HG02884 (cell line): ENCODE measurements around the gene CFDP1.
"Not testable (repeated sequence)": the region's sequence is repeated elsewhere in the genome, so short reads cannot be mapped to it uniquely, and the experiment has no call there.

Source experiments
- ATAC-seq: cut with Tn5 transposase; IDR thresholded peaks from one replicate; pipeline ENCODE4 v1.9.1; 2021; ENCODE audit warnings: mild to moderate bottlenecking, moderate library complexity; ENCODE audit not compliant: unreplicated experiment

Gene CFDP1

DNA sequence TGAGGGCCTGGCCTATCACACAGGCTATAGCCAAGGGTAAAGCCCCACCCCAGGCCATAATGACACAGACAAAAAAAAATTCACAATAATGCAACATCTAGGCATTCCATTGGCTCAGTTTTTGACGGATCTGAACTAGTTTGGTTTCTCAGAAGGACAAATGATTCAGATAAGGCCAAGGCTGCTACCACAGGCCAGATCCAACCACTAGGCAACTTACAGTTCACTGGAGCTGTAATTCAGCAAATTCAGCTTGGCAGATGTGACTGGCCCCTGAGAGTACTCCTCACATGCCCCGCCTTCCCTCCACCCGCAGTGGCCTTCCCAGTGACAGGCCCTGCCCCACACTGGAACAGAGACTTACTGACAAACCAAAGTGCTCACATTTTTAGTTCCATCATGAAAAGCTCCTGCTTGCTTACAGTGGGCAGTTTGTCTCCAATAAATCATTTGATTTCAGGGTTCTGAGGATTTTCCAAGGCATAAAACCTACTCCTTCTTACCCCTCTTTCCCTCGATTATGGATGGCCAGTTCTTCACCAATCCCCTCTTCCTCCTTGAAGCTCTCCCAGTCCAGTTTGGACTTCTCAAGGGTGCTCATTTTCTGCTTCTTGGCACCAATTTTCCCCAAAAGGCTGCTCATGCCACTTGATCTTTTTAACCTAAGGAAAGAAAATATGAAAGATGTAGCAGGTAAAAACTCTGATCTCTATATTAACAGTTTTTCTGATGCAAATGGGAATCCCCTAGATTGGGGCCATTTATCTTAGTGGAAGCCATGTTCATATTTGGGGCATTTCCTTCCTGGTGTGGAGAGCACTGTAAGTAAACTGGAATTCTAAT, 128.6 kb downstream of the CFDP1 start:
- ATAC-seq = no peak

DNA sequence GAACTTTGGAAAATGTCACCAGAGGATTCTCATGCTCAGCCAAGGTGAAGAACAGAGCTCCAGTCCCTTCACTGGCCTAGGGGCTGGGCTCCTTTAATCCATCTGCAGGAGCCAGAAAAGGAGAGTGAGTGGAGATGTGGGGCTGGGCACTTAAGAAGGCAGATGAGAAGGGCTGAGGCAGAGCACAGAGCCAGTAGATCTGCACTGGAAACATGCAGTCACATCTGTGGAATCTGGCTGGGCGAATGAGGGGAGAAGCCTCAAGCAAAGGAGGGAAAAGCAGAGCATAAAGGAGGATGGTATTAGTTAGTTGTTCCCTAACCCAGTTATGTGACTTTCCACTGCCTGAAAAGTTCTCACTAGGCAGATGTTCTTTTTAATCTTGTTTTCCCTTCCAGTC, 131.5 kb downstream of the CFDP1 start:
- no peak for ATAC-seq

DNA sequence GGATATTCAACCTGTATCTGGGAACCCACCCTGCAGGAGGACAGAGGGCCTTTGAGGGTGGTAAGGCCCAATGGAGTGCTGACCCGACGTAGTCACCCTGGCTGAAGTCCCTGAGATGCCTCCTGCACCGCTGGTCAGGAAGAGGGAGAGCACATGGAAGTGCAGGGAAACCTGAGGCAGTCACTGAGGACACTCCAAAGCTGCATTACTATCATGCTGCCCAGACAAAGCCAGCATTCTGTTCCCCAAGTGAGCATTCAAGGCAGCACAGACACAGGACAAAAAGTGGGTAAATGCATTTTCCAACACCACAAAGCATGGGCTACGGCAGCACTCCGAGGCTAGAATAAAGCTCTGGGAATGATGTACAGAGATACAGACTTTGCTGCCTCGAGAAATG, 135.0 kb downstream of the CFDP1 start:
- ATAC-seq = no peak

DNA sequence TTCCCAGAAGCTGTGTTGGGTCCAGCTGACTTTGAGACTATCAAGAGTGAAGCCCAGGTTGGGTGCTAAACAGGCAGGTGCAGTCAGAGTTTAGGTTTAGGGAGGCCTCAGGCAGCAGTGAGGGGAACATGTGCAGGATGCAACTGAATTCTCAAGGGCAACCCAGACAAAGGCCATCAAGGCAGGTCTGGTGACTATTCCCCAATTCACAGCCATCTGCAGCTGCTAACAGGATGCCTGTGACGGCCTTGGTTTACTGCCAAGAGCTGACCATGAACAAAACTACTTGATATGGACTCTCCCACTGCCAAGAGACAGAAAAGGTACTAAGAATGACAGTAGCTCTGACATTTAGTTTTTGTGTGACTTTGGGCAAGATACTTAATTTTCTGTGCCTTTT, 136.7 kb downstream of the CFDP1 start:
- no peak for ATAC-seq

DNA sequence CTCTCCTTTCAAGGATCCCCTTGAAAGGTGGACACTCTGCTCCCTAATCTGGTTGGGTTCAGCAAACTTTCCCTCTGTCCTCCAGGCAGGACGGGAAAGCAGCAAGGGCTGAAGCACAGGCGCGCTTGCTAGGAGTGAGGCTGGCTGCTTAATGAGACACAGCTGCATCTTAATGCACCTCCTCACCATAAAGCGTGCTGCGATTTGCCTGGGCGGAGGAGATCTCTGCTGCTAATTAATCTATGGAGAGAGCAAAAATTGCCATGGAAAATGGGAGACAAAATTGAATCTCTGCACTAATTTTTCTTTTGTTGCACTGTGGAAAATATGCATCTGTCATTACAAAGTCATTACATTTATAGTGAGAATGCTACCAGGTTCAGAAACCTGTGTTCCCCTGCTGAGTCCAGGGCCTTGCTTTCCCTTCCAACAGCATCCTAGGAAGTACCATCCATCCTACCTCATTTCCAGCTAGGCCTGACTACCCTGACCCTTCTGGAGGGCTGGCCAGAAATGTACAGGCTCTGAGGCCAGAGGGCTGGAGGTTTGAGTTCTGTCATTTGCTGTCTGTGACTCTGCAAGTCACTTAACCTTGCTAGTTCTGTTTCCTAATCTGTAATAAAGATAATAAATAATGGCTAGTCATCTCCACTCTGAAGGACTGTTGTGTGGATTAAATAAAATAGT, 138.4 kb downstream of the CFDP1 start:
- no peak for ATAC-seq

DNA sequence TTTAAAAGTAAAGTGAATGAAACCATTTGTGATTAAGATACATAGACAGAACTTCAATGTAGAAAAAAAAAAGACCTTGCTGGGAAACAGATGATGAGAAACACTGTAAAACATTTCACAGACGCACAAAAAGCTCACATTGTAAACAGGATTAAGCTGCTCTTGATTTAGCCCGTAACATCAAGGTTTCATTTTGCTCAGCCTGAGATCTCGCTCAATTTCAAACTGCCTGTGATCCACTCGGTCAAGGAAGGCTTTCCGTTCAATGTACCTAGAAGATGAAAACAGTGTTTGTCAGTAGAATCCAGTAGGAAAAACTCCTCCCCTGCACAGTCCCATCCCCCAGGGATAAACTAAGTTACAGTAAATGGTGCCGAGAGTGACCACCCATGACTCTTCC, 139.5 kb downstream of the CFDP1 start:
- ATAC-seq = no peak

DNA sequence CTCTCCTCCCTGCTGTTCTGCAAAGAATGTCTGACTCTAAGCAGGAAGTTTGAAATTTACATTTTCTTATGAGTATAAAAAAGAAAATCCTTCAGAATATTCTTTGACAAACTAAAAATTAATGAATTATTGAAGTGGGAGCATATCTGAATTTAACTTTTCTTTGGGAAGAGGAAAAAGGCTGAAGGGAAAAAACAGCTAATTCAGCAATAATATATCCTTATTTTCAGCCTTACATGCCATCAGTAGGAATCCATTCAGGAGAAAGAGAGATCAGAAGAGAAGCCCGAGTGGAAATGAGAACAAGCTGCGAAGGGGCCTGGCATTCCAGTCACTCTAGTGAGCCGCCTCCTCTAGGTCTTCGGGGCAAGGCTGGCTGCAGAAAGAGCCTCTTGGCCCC, 140.1 kb downstream of the CFDP1 start:
- no peak for ATAC-seq

DNA sequence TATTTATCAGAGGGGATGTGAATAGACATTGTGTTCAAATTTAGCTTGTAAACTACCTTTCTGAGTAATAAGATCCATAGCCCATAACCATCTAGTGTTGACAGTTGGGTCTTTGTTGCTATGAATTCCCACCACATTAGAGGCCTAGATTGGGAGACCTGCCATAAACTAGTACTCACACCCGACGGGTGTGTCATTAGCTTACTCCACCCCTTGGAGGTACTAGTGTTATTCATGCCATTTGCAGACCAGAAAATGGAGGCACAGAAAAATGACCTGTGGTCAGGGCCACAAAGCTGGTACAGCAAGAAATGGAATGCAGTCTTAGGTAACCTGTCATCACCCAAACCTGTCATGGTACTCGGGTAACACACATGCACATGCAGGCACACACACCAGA, 140.6 kb downstream of the CFDP1 start:
- ATAC-seq = no peak

DNA sequence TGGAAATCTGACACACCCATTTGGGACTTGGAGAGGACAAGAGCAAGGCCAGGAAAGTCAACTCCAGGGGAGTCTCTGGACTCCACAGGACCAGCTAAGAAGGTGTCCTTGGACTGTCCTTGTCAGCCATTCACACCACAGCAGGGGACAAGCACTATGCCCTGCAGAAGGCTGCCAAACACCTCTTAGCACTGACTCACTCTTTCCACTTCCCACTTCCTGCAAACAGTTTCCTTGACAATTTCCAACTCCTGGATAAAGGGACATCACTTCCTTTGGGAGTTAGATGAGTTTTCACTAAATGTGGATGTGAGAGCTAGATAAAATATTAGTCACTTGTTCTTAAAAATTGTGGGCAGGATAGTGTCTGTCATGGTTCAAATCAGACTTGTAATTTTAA, 144.1 kb downstream of the CFDP1 start:
- ATAC-seq = no peak

DNA sequence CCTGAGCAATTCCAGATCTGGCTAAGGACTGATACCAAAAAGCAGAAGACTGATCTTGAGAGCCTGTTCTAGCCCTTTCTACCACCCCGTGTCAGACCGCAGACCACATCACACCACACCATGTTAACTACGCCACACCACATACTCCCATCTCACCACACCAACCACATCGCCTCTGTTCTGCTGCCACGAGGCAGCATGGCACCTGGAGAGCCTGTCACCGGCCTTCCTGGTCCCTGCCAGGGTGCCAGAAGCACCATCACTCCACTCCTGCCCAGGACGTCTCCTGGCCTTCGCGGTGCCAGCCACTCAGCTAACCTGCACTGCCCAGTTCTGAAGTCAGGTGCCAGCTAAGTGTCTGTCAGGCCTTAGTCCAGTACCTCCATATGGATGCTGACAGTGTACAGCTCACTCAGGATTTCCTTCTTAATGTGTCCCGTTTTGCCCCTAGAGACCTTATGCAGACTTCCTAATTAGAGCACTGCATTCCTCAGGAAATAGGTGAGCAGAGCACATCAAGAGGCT, 144.6 kb downstream of the CFDP1 start:
- no peak for ATAC-seq

DNA sequence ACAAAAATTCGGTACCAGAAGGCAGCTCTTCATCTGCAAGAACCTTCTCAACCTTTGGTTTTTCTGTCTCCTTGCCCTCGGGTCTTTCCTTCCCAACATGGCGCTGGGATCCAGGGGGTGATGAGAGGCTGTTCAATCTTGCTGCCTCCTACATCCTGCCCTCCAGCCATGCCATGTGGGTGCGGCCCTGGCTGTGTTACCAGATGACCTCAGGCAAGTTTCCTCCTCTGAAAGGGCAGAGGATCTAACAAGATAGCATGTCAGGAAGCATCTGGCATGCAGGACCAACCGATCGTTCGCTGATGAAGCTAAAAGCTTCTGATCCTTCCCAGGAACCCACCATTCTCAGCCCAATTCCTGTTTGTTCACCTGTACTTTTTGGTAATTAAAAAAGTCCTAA, 145.1 kb downstream of the CFDP1 start:
- no peak for ATAC-seq

DNA sequence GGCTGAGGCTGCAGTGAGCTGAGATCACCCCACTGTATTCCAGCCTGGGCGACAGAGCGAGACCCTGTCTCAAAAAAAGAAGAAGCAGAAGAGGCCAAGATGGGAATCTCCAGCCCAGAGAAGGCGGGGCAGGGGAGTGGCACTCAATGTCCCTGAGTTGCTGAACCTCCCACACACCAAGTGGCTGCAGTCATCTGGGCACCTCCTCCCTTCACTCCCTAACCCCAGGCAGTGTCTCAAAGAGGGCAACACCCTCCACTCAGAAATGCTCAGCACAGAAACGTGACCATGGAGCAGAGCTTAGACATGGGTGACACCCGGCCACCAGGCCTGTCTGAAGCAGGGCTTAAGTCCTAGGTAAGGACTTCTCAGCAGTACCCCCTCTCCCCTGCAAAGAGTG, 145.6 kb downstream of the CFDP1 start:
- ATAC-seq = no peak

DNA sequence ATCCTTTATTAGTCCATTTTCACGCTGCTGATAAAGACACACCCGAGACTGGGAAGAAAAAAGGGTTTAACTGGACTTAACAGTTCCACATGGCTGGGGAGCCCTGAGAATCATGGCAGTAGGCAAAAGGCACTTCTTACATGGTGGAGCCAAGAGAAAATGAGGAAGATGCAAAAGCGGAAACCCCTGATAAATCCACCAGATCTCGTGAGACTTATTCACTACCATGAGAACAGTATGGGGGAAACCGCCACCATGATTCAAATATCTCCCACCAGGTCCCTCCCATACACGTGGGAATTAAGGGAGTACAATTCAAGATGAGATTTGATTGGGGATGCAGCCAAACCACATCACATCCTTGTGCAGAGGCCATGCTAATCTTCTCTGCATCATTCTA, 146.9 kb downstream of the CFDP1 start:
- ATAC-seq = no peak

DNA sequence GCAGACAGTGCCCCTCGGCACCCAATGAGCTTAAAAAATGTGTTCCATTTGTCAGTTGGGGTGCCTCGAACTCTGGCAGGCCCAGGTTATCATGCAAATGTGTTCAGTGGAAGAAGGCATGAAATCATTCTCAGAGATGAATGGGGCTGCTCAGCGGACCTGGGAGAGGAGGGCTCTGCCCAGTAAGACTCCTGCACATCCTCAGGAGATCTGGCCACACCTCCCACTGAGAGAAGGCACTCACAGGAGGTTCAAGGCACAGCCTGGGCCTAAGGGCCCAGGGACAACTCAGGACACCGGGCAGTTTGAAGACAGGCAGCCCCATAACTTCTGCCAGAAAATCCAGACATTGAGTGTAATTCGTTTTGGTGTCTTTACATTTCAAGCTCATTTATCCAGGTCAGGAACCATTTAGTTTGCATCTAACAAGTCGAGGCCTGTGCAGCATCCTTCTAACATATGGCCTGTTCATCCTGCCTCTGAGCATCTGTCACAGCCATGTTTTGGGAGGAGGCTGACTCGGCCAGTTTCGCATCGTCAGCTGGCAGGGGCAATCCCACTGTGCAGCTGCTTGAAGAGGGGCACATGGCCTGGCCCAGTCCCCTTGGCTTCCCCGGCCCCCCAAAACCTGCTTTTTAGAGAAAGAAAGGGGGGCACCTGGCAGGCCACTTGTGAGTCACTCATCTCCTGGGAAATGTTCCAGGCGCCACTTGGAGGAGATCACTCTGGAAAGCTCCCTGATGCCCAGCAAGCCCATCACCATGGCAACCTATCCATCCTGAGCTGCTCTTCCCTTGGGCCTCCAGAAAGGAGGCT, 150.6 kb downstream of the CFDP1 start:
- ATAC-seq = no peak

DNA sequence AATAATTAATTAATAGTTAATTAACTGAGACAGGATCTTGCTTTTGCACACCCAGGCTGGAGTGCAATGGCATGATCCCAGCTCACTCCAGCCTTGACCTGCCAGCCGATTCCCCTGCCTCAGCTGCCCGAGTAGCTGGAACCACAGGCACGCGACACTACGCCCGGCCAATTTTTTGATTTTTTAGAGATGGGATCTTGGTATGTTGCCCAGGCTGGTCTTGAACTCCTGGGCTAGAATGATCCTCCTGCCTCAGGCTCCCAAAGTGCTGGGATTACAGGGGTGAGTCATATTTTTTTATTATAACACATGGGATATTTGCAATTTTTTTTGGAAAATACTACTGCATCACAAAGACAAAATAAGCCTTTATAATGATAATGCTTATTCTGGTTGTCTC, 151.5 kb downstream of the CFDP1 start:
- ATAC-seq = no peak

DNA sequence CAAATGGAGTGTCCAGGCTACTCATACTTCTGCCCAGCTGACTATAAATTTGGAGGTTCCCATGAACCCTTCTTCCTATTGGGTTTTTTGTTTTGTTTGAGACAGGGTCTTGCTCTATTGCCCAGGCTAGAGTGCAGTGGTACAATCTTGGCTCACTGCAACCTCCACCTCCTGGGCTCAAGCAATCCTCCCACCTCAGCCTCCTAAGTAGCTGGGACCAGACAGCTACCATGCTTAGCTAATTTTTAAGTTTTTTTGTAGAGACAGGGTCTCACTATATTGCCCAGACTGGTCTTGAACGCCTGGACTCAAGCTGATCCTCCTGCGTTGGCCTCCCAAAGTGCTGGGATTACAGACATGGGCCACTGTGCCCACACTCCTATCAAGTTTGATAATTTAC, 152.3 kb downstream of the CFDP1 start:
- not testable (repeated sequence) for ATAC-seq

DNA sequence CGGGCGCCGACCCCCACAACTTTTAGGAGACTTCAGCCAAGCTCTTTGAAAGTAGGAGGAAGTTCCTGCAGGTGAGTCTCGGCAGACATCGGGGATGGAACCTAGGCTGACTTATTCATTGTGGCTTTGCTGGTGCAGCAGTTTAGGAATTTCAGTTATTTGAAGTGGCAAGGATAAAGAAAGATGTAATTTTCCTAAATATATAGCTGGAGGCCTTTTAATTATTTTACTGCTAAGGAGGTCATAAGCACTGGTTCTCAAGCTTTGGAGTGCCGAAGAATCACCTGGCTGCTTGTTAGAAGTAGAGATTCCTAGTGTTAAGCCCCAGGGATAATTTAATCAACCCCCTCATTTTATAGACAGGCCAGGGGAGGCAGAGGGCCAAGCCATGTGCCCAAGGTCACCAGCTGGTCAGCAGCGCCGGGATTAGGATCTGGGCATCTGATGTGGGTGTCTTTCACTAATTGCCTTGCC, 152.9 kb downstream of the CFDP1 start:
- ATAC-seq = no peak

DNA sequence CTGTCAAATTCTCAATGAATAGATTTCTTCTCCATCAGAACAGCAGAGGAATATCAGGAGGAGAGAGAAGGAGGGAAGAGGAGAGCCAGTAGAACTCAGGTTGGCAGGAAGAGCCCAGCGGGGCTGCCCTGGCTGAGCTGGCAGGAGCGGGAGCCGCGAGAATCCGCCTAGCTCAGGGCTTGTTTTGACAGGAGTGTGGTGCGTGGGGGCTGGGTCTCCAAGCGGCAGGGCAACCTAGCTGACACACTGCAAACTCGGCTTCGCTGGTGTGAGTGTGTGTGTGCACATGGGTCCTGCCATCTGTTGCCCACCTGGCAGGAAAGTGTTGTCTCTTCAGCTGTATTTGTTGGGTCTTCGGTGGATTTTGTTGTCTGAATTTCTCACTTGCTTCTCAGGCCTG, 154.0 kb downstream of the CFDP1 start:
- no peak for ATAC-seq

DNA sequence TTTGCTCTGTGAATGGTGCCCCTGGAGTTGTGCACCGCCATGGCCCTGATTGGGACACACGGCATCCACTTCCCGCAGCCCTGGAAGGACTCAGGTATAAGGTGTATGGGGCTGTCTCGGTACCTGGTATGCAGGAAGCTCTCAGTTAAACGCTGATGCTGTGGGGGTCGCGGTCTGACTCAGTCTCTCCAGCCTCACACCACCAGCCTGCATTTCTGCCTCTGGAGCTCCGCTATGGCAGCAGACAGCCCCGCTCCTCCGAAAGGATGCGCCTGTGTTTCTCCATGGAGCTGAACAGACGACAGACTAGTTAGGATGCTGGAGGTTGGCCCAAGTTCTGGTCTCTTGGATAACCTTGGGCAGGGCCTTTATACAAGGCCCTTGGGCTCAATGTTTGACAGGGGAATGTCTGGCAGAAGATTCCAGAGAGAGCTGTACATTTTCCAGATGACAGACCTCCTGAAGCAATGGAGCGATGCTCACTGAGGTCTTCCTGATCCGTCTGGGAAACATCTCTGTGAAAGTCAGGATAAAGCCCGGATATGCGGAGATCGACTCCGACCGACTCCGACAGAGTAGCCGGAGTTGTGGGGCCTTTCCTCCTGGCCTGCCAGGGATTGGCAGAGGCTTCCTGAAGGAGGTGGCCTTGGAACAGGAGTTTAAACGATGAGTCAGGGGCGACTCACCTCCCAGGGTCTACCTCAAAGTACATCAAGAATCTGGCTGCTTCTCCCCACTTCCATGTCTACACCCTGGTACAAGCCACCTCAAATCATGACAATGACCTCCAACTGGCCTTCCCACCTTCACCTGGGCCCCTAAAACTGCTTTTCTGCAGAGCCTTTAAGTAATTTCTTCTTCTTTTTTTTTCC, 160.0 kb downstream of the CFDP1 start:
- no peak for ATAC-seq

DNA sequence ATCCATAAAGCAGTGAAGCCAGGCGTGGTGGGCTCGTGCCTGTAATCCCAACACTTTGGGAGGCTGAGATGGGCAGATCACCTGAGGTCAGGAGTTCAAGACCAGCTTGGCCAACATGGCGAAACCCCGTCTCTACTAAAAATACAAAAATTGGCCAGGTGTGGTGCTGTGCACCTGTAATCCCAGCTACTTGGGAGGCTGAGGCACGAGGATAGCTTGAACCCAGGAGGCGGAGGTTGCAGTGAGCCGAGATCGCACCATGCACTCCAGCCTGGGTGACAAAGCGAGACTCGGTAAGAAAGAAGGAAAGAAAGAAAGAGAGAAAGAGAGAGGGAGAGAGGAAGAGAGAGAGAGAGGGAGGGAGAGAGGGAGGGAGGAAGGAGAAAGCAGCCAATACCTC, 160.7 kb downstream of the CFDP1 start:
- ATAC-seq = not testable (repeated sequence)
